Hepatocyte (in vitro differentiated cells): ENCODE results near the gene BBLN.

Experiments
- EZH2 ChIP-seq: fragments of 200-600 bp; sonication (generic); IDR thresholded peaks from 2 replicates; pipeline ENCODE4 v1.6.1; 2016; ENCODE audit warnings: antibody characterized with exemption, mild to moderate bottlenecking, borderline replicate concordance
- TF ChIP-seq, protein P1 (sequence below): fragments of 200-600 bp; sonication (generic); IDR thresholded peaks from 2 replicates; pipeline ENCODE4 v1.5.1; 2016; ENCODE audit warnings: antibody characterized with exemption, mild to moderate bottlenecking; ENCODE audit not compliant: poor library complexity

DNA sequence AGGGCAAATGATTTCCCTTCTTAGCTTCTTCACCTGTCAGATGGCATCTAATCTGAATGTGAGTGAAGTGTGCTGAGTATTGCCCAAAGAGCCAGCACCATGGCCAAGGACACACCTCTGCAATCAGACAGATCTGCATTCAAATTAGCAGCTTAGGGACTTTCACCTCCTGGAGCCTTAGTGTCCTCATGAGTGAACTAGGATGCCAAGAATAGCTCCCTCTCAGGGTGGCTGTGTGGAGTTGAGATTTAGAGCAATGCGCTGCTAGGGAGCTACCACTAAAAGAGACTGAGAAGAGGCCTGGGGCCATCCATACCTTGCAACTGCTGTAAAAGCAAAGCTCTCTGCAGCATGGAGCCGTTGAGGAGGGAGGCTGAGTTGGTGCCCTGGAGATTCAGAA is 29.9 kb downstream of the BBLN start:
- TF ChIP-seq, protein P1, sequence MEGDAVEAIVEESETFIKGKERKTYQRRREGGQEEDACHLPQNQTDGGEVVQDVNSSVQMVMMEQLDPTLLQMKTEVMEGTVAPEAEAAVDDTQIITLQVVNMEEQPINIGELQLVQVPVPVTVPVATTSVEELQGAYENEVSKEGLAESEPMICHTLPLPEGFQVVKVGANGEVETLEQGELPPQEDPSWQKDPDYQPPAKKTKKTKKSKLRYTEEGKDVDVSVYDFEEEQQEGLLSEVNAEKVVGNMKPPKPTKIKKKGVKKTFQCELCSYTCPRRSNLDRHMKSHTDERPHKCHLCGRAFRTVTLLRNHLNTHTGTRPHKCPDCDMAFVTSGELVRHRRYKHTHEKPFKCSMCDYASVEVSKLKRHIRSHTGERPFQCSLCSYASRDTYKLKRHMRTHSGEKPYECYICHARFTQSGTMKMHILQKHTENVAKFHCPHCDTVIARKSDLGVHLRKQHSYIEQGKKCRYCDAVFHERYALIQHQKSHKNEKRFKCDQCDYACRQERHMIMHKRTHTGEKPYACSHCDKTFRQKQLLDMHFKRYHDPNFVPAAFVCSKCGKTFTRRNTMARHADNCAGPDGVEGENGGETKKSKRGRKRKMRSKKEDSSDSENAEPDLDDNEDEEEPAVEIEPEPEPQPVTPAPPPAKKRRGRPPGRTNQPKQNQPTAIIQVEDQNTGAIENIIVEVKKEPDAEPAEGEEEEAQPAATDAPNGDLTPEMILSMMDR = no peak
- TF ChIP-seq EZH2 = no peak
